NCI-H1048 (cell line): ENCODE data around the gene NHLRC1.

Source experiments
- DNase-seq: peaks from one replicate; lab custom pipeline; 2025; lab: John Stamatoyannopoulos, UW

NHLRC1 gene

GRCh38 chr6:18087396-18088165, 34.9 kb downstream of the NHLRC1 start:
- DNase-seq: no peak

- DNase-seq: no peak
Measured at GRCh38 chr6:18081025-18081668, 41.3 kb downstream of the NHLRC1 start.

GRCh38 chr6:18080544-18080943, 41.9 kb downstream of the NHLRC1 start:
- no peak for DNase-seq

GRCh38 chr6:18078866-18079265, 43.6 kb downstream of the NHLRC1 start:
- DNase-seq: no peak

GRCh38 chr6:18076231-18076630, 46.2 kb downstream of the NHLRC1 start:
- DNase-seq: no peak

GRCh38 chr6:18072841-18073240, 49.6 kb downstream of the NHLRC1 start:
- DNase-seq: no peak

GRCh38 chr6:18070486-18070885, 52.0 kb downstream of the NHLRC1 start:
- no peak for DNase-seq
